H9 (cell line): ENCODE measurements around the gene OTUD4. TPM values are rescaled to one million over a fixed set of nuclear protein-coding genes. Genes with fewer than 3 reads are reported as not detected.

Experiments
- DNase-seq: peaks from one replicate; pipeline ENCODE4 v3.0.0-alpha.2; 2017
- H2AFZ ChIP-seq: one replicate; pipeline ENCODE4 v1.6.1; 2013; ENCODE audit warnings: mild to moderate bottlenecking, low read length, control low read depth, moderate library complexity
- H2AK5ac ChIP-seq: 2 replicates; pipeline ENCODE4 v1.6.1; 2013; ENCODE audit warnings: low read length, control low read depth, mixed read lengths; ENCODE audit not compliant: insufficient read length
- H2BK120ac ChIP-seq: one replicate; pipeline ENCODE4 v1.6.1; 2013; ENCODE audit warnings: low read depth, mild to moderate bottlenecking, low read length, control low read depth, inconsistent platforms; ENCODE audit not compliant: poor library complexity, severe bottlenecking
- H2BK12ac ChIP-seq: 2 replicates; pipeline ENCODE4 v1.6.1; 2013; ENCODE audit warnings: low read length, control low read depth, mixed read lengths, low read depth; ENCODE audit not compliant: insufficient read length
- H2BK15ac ChIP-seq: 2 replicates; pipeline ENCODE4 v1.6.1; 2013; ENCODE audit warnings: low read depth, low read length, control low read depth
- H2BK20ac ChIP-seq: one replicate; pipeline ENCODE4 v1.6.1; 2013; ENCODE audit warnings: low read depth, mild to moderate bottlenecking, low read length, control low read depth, inconsistent platforms; ENCODE audit not compliant: poor library complexity, severe bottlenecking
- H2BK5ac ChIP-seq: 2 replicates; pipeline ENCODE4 v1.6.1; 2013; ENCODE audit warnings: low read length, control low read depth, mixed read lengths; ENCODE audit not compliant: insufficient read length
- H3K14ac ChIP-seq: 2 replicates; pipeline ENCODE4 v1.6.1; 2013; ENCODE audit warnings: low read length, control low read depth; ENCODE audit not compliant: insufficient read depth
- H3K18ac ChIP-seq: 2 replicates; pipeline ENCODE4 v1.6.1; 2013; ENCODE audit warnings: low read depth, mild to moderate bottlenecking, mixed read lengths, low read length, control low read depth; ENCODE audit not compliant: insufficient read length
- H3K23ac ChIP-seq: 2 replicates; pipeline ENCODE4 v1.6.1; 2013; ENCODE audit warnings: low read length, control low read depth, mixed read lengths, low read depth; ENCODE audit not compliant: insufficient read length
- H3K23me2 ChIP-seq: 2 replicates; pipeline ENCODE4 v1.6.1; 2013; ENCODE audit warnings: low read depth, mild to moderate bottlenecking, mixed read lengths, low read length, control low read depth; ENCODE audit not compliant: insufficient read length, poor library complexity, severe bottlenecking
- H3K27ac ChIP-seq: 2 replicates; pipeline ENCODE4 v1.5.1; 2013; ENCODE audit warnings: low read length, control low read depth, mixed read lengths, low read depth; ENCODE audit not compliant: insufficient read length
- H3K27me3 ChIP-seq: 2 replicates; pipeline ENCODE4 v1.6.1; 2013; ENCODE audit warnings: low read length, control low read depth, inconsistent platforms; ENCODE audit not compliant: insufficient read depth
- H3K4ac ChIP-seq: 2 replicates; pipeline ENCODE4 v1.6.1; 2013; ENCODE audit warnings: low read depth, mild to moderate bottlenecking, control low read depth, inconsistent platforms, low read length, moderate library complexity
- H3K4me1 ChIP-seq: 2 replicates; pipeline ENCODE4 v1.6.1; 2013; ENCODE audit warnings: low read length, control low read depth, inconsistent platforms; ENCODE audit not compliant: insufficient read depth
- H3K4me2 ChIP-seq: 2 replicates; pipeline ENCODE4 v1.6.1; 2013; ENCODE audit warnings: low read length, control low read depth, mixed read lengths; ENCODE audit not compliant: insufficient read length, insufficient read depth
- H3K56ac ChIP-seq: 2 replicates; pipeline ENCODE4 v1.6.1; 2013; ENCODE audit warnings: low read depth, mild to moderate bottlenecking, mixed read lengths, low read length, control low read depth; ENCODE audit not compliant: insufficient read length
- H3K79me1 ChIP-seq: 2 replicates; pipeline ENCODE4 v1.6.1; 2013; ENCODE audit warnings: low read depth, mild to moderate bottlenecking, moderate library complexity, low read length, control low read depth, inconsistent platforms; ENCODE audit not compliant: insufficient read depth, poor library complexity, severe bottlenecking
- H3K79me2 ChIP-seq: 2 replicates; pipeline ENCODE4 v1.6.1; 2013; ENCODE audit warnings: low read length, control low read depth, inconsistent platforms; ENCODE audit not compliant: insufficient read depth
- H3K9ac ChIP-seq: 2 replicates; pipeline ENCODE4 v1.6.1; 2013; ENCODE audit warnings: low read length, control low read depth, mixed read lengths; ENCODE audit not compliant: insufficient read length; ENCODE audit errors: extremely low read depth
- H3K9me3 ChIP-seq: one replicate; pipeline ENCODE4 v1.6.1; 2013; ENCODE audit warnings: low read depth, low read length, inconsistent platforms; ENCODE audit not compliant: control insufficient read depth
- H3T11ph ChIP-seq: one replicate; pipeline ENCODE4 v1.6.1; 2013; ENCODE audit warnings: mild to moderate bottlenecking, low read length, control low read depth, inconsistent platforms
- H4K20me1 ChIP-seq: one replicate; pipeline ENCODE4 v1.6.1; 2013; ENCODE audit not compliant: control insufficient read depth, insufficient read length, insufficient read depth
- H4K5ac ChIP-seq: 2 replicates; pipeline ENCODE4 v1.6.1; 2013; ENCODE audit warnings: low read depth, mild to moderate bottlenecking, mixed read lengths, low read length, control low read depth; ENCODE audit not compliant: insufficient read length
- H4K8ac ChIP-seq: replicated peaks from 2 replicates; pipeline ENCODE4 v1.6.1; 2013; ENCODE audit warnings: low read length, control low read depth, mixed read lengths, low read depth; ENCODE audit not compliant: insufficient read length
- H4K91ac ChIP-seq: 2 replicates; pipeline ENCODE4 v1.6.1; 2013; ENCODE audit warnings: low read depth, mild to moderate bottlenecking, moderate library complexity, mixed read lengths, low read length, control low read depth; ENCODE audit not compliant: insufficient read length
- H3K27ac Mint-ChIP-seq, 3 experiments: 2 replicates in 2 of 3; 3 replicates in 1 of 3; pipeline ENCODE4 v1.8.0; 2020 to 2021; ENCODE audit warnings: mixed read lengths in 3 of 3, mild to moderate bottlenecking in 1 of 3, moderate library complexity in 1 of 3
- H3K27me3 Mint-ChIP-seq: 2 replicates; pipeline ENCODE4 v1.8.0; 2021; ENCODE audit warnings: low read depth, mild to moderate bottlenecking, moderate library complexity, mixed read lengths
- H3K36me3 Mint-ChIP-seq, 3 experiments: 2 replicates in 2 of 3; 3 replicates in 1 of 3; pipeline ENCODE4 v1.8.0; 2020 to 2021; ENCODE audit warnings: low read depth in 3 of 3, mixed read lengths in 3 of 3; ENCODE audit not compliant: insufficient read depth in 1 of 3
- H3K4me1 Mint-ChIP-seq, 2 experiments: 2 replicates each; pipeline ENCODE4 v1.8.0; 2020; ENCODE audit warnings: mixed read lengths in 2 of 2
- H3K4me3 Mint-ChIP-seq, 2 experiments: 2 replicates in 1 of 2; 3 replicates in 1 of 2; pipeline ENCODE4 v1.8.0; 2020 to 2021; ENCODE audit warnings: mild to moderate bottlenecking in 2 of 2, mixed read lengths in 2 of 2, moderate library complexity in 1 of 2
- H3K9me3 Mint-ChIP-seq, 2 experiments: 2 replicates in 1 of 2; 3 replicates in 1 of 2; pipeline ENCODE4 v1.8.0; 2020; ENCODE audit warnings: mild to moderate bottlenecking in 2 of 2, mixed read lengths in 2 of 2, moderate library complexity in 1 of 2
- CTCF ChIP-seq: fragments of 200-600 bp; sonication (generic); conservative IDR thresholded peaks from 3 replicates; pipeline ENCODE4 v1.8.0; 2021; ENCODE audit warnings: antibody characterized with exemption, mild to moderate bottlenecking
- WGBS: extraction: QIAGEN DNeasy Blood & Tissue Kit; methylation state at CpG from one replicate; pipeline ENCODE4 v1.1.7; 2013; ENCODE audit warnings: missing lambda C conversion rate, low lambda C conversion rate, mixed read lengths; ENCODE audit not compliant: insufficient read length; ENCODE audit errors: extremely low coverage; 5-methylcytosine and 5-hydroxymethylcytosine counted together
- total RNA-seq: library from RNA; stranded (reverse); gene quantifications from 2 replicates; pipeline ENCODE4 v1.2.1, GENCODE V29; 2021

OTUD4 gene
- total RNA-seq, 1 experiment from 2014 or later = 59.0 TPM

DNA sequence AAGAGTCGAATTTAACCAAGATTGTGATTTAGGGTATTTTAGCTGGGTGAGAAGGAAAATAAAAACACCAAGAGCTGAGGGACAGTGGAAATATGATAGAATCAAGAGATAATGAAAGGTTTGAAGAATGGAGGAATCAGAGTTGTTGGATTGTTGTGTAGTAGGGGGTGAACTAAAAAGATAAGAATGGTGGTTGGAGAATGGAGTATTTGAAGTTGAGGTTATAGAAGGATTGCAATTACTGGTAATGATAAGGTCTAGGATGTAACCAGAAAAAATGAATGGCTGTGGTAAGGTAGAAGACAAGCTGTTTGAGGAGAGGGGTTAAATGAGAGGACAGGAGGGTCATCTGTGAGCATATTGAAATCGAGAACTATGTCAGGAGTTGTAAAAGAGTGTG is 77.8 kb downstream of the OTUD4 start:
- Mint-ChIP-seq H3K27me3 (no peaks in the 10 kb centered on the region), H3K4me3 (no peak overlapping the region), H3K9me3 (no peaks in the 10 kb centered on the region), H3K27ac (no peak overlapping the region), H3K4me1 (peaks cover 6 to 8% of the 10 kb centered on the region in 2 experiments), H3K36me3 (peaks cover 4 to 22% (median 13%) of the 10 kb centered on the region in 3 experiments)
- Histone ChIP-seq H3K14ac (no peak overlapping the region), H3T11ph (no peak overlapping the region), H3K18ac (no peak overlapping the region), H2BK5ac (no peak overlapping the region), H3K4me1 (no peaks in the 10 kb centered on the region), H3K79me1 (no peaks in the 10 kb centered on the region), H2AFZ (no peak overlapping the region), H3K9ac (no peak overlapping the region), H2BK12ac (no peak overlapping the region), H4K5ac (no peak overlapping the region), H3K27me3 (no peaks in the 10 kb centered on the region), H2BK120ac (no peak overlapping the region), H3K4ac (no peak overlapping the region), H4K91ac (no peak overlapping the region), H3K27ac (no peak overlapping the region), H3K79me2 (peaks cover 29% of the 10 kb centered on the region; the same call in 1 of the 2 replicates), H3K9me3 (no peaks in the 10 kb centered on the region), H4K8ac (no peak overlapping the region), H4K20me1 (no peaks in the 10 kb centered on the region), H3K4me2 (no peak overlapping the region), H3K23me2 (peaks cover 5% of the 10 kb centered on the region), H3K23ac (no peak overlapping the region), H2BK20ac (no peak overlapping the region), H2AK5ac (no peak overlapping the region), H2BK15ac (no peak overlapping the region), H3K56ac (no peak overlapping the region)
- TF ChIP-seq CTCF = no peak
- no CpG with 5 or more reads among the region's 2 CpGs for WGBS
- no peak for DNase-seq
